Liver (tissue), 9 donors: ENCODE results near the gene LGR5. TPM values are rescaled to one million over a fixed set of nuclear protein-coding genes. Genes with fewer than 3 reads are reported as not detected.

Experiments used
- DNase-seq: peaks from one replicate; pipeline ENCODE4 v3.0.0-alpha.2; 2017; ENCODE audit warnings: low spot score
- H3K27ac ChIP-seq, 2 donors: one replicate each; pipeline ENCODE4 v1.7.0; 2013; ENCODE audit warnings: inconsistent platforms in 2 of 2, low read length in 2 of 2, control low read depth in 1 of 2, low read depth in 1 of 2, mild to moderate bottlenecking in 1 of 2
- H3K27me3 ChIP-seq, 4 donors: one replicate each; pipeline versions ENCODE4 v1.6.1 to v1.7.0; 2013; ENCODE audit warnings: low read length in 3 of 4, inconsistent platforms in 1 of 4, mild to moderate bottlenecking in 1 of 4, moderate library complexity in 1 of 4; ENCODE audit not compliant: control insufficient read depth in 4 of 4, insufficient read depth in 4 of 4
- H3K36me3 ChIP-seq, 4 donors: one replicate each; pipeline versions ENCODE4 v1.6.1 to v1.7.0; 2013; ENCODE audit warnings: low read length in 3 of 4, mild to moderate bottlenecking in 3 of 4, low read depth in 1 of 4, moderate library complexity in 1 of 4; ENCODE audit not compliant: control insufficient read depth in 4 of 4, insufficient read depth in 3 of 4
- H3K4me1 ChIP-seq, 4 donors: one replicate each; pipeline versions ENCODE4 v1.6.1 to v1.7.0; 2013; ENCODE audit warnings: low read length in 3 of 4, mild to moderate bottlenecking in 3 of 4, moderate library complexity in 1 of 4; ENCODE audit not compliant: control insufficient read depth in 4 of 4, insufficient read depth in 4 of 4
- H3K4me3 ChIP-seq, 3 donors: one replicate each; pipeline versions ENCODE4 v1.6.1 to v1.7.0; 2013; ENCODE audit warnings: low read length in 3 of 3, control low read depth in 1 of 3, low read depth in 1 of 3, mild to moderate bottlenecking in 1 of 3
- H3K9ac ChIP-seq, 2 donors: one replicate each; pipeline ENCODE4 v1.7.0; 2013; ENCODE audit warnings: low read length in 2 of 2, mild to moderate bottlenecking in 2 of 2, moderate library complexity in 2 of 2, control low read depth in 1 of 2, low read depth in 1 of 2
- H3K9me3 ChIP-seq, 4 donors: one replicate each; pipeline versions ENCODE4 v1.6.1 to v1.7.0; 2013; ENCODE audit warnings: low read length in 3 of 4; ENCODE audit not compliant: control insufficient read depth in 4 of 4
- EGR1 ChIP-seq, 2 donors: IDR thresholded peaks; 2 replicates each; pipeline ENCODE4 v1.6.1; 2016 to 2018; ENCODE audit warnings: antibody characterized with exemption in 2 of 2, low read depth in 2 of 2
- FOXA1 ChIP-seq: IDR thresholded peaks from 2 replicates; pipeline ENCODE4 v1.6.1; 2016; ENCODE audit warnings: antibody characterized with exemption
- FOXA2 ChIP-seq: IDR thresholded peaks from 2 replicates; pipeline ENCODE4 v1.6.1; 2016; ENCODE audit warnings: antibody characterized with exemption
- HNF4A ChIP-seq, 2 donors: conservative IDR thresholded peaks; 2 replicates each; pipeline ENCODE4 v1.6.1; 2016; ENCODE audit warnings: antibody characterized with exemption in 2 of 2, mild to moderate bottlenecking in 2 of 2
- HNF4G ChIP-seq: IDR thresholded peaks from 2 replicates; pipeline ENCODE4 v1.6.1; 2016; ENCODE audit warnings: antibody characterized with exemption
- JUND ChIP-seq, 2 donors: IDR thresholded peaks; 2 replicates each; pipeline ENCODE4 v1.6.1; 2016; ENCODE audit warnings: antibody characterized with exemption in 2 of 2
- NR2F2 ChIP-seq: IDR thresholded peaks from 2 replicates; pipeline ENCODE4 v1.6.1; 2016; ENCODE audit warnings: antibody characterized with exemption
- RAD21 ChIP-seq, 2 donors: IDR thresholded peaks; 2 replicates each; pipeline ENCODE4 v1.6.1; 2016; ENCODE audit warnings: antibody characterized with exemption in 2 of 2, mild to moderate bottlenecking in 2 of 2
- RXRA ChIP-seq, 2 donors: IDR thresholded peaks; 2 replicates each; pipeline ENCODE4 v1.6.1; 2017 to 2018; ENCODE audit warnings: antibody characterized with exemption in 2 of 2, mild to moderate bottlenecking in 1 of 2
- SP1 ChIP-seq: IDR thresholded peaks from 2 replicates; pipeline ENCODE4 v1.6.1; 2018; ENCODE audit warnings: antibody characterized with exemption, mild to moderate bottlenecking
- TAF1 ChIP-seq: conservative IDR thresholded peaks from 2 replicates; pipeline ENCODE4 v1.6.1; 2016; ENCODE audit warnings: antibody characterized with exemption, mild to moderate bottlenecking
- YY1 ChIP-seq: IDR thresholded peaks from 2 replicates; pipeline ENCODE4 v1.6.1; 2016; ENCODE audit warnings: antibody characterized with exemption, mild to moderate bottlenecking
- WGBS: extraction: QIAGEN DNeasy Blood & Tissue Kit; methylation state at CpG from one replicate; pipeline ENCODE4 v1.1.7; 2013; 5-methylcytosine and 5-hydroxymethylcytosine counted together
- polyA plus RNA-seq, 2 donors: library from polyadenylated mRNA; stranded (reverse) in 1 of 2; unstranded in 1 of 2; fragments of 200-250 nt in 1 of 2; fragments of >200 nt in 1 of 2; fragmentation: Nextera tagmentation in 1 of 2; extraction: Ambion mirVana in 1 of 2; gene quantifications; one replicate each; pipeline versions ENCODE4 v1.2.1 to v1.2.3, GENCODE V29; 2013 to 2015
- total RNA-seq, 2 donors: library from RNA; depleted of rRNA; stranded (reverse); fragments of >200 nt; gene quantifications; one replicate each; pipeline ENCODE4 v1.2.3, GENCODE V29; 2014
- TF ChIP-seq, protein P1 (sequence below): IDR thresholded peaks from 2 replicates; pipeline ENCODE4 v1.6.1; 2016; ENCODE audit warnings: antibody characterized with exemption, mild to moderate bottlenecking
- TF ChIP-seq, protein P2 (sequence below): IDR thresholded peaks from 2 replicates; pipeline ENCODE4 v1.6.1; 2016; ENCODE audit warnings: antibody characterized with exemption
- TF ChIP-seq, protein P3 (sequence below): IDR thresholded peaks from 2 replicates; pipeline ENCODE4 v1.6.1; 2016; ENCODE audit warnings: antibody characterized with exemption
- TF ChIP-seq, protein P4 (sequence below): fragments of 150-350 bp; IDR thresholded peaks from 2 replicates; pipeline ENCODE4 v1.5.1; 2017; ENCODE audit warnings: improper control_type of control experiment, low read depth, low read length; ENCODE audit not compliant: missing input control
- TF ChIP-seq, protein P5 (sequence below): IDR thresholded peaks from 2 replicates; pipeline ENCODE4 v1.6.1; 2016; ENCODE audit warnings: antibody characterized with exemption
- donor health status: healthy.
- donor health status: healthy.
- donor health status: healthy.
- donor health status: healthy.
- donor health status: healthy.

The LGR5 gene
- total and polyA plus RNA-seq, 4 donors = 0.17 to 0.99 (median 0.82) TPM

DNA sequence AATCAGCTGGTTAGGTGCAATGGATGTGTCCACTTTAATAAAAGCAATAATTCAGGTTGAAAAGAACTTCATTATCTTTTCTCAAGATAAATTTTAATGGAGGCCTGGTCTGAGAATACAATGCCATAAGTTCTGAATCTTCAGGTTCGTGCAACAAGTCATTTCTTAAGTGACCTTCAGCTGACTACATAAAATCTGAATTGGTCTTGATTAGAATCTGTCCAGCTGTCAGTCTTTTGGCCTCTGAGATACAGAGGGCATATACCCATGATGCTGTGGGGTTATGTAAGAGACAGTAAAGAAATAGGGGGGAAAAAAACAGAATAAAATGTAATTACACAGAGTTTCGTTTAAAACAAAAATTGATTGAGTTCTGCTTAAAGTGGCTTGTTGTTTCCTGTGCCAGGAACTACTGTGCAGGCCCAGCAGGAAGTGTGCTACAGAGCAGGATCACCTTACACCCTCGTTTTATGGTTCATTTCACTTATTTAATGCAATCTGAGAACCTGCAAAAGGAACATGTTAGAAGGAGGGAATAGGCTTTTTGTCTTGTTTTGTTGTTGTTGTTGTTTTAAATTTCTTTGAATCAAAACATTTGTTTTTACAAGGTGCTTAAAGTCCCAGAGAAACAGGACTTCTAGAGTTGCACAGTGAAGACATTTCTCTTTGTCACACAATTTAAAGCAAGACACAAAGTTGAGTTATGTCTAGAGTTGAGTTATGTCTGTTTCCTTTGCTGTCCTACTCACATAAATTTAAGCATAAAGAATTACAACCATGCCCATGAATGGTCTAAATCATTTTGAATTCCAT lies 64.2 kb downstream of the LGR5 start:
- H3K4me3 ChIP-seq = no peak overlapping the region
- TF ChIP-seq TAF1 (no peak), FOXA2 (no peak), FOXA1 (no peak), HNF4A (conservative IDR thresholded peaks at IDR 0.05) (no peak), NR2F2 (no peak), RAD21 (IDR thresholded peaks at IDR 0.05) (no peak), HNF4G (no peak), YY1 (no peak), RXRA (IDR thresholded peaks at IDR 0.05) (no peak), SP1 (no peak), JUND (IDR thresholded peaks at IDR 0.05) (no peak), EGR1 (IDR thresholded peaks at IDR 0.05; ENCODE audit: low read depth in 2 of 2) (no peak)
- TF ChIP-seq, protein P1, sequence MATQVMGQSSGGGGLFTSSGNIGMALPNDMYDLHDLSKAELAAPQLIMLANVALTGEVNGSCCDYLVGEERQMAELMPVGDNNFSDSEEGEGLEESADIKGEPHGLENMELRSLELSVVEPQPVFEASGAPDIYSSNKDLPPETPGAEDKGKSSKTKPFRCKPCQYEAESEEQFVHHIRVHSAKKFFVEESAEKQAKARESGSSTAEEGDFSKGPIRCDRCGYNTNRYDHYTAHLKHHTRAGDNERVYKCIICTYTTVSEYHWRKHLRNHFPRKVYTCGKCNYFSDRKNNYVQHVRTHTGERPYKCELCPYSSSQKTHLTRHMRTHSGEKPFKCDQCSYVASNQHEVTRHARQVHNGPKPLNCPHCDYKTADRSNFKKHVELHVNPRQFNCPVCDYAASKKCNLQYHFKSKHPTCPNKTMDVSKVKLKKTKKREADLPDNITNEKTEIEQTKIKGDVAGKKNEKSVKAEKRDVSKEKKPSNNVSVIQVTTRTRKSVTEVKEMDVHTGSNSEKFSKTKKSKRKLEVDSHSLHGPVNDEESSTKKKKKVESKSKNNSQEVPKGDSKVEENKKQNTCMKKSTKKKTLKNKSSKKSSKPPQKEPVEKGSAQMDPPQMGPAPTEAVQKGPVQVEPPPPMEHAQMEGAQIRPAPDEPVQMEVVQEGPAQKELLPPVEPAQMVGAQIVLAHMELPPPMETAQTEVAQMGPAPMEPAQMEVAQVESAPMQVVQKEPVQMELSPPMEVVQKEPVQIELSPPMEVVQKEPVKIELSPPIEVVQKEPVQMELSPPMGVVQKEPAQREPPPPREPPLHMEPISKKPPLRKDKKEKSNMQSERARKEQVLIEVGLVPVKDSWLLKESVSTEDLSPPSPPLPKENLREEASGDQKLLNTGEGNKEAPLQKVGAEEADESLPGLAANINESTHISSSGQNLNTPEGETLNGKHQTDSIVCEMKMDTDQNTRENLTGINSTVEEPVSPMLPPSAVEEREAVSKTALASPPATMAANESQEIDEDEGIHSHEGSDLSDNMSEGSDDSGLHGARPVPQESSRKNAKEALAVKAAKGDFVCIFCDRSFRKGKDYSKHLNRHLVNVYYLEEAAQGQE = no peak
- TF ChIP-seq, protein P2, sequence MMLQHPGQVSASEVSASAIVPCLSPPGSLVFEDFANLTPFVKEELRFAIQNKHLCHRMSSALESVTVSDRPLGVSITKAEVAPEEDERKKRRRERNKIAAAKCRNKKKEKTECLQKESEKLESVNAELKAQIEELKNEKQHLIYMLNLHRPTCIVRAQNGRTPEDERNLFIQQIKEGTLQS = no peak
- TF ChIP-seq, protein P3, sequence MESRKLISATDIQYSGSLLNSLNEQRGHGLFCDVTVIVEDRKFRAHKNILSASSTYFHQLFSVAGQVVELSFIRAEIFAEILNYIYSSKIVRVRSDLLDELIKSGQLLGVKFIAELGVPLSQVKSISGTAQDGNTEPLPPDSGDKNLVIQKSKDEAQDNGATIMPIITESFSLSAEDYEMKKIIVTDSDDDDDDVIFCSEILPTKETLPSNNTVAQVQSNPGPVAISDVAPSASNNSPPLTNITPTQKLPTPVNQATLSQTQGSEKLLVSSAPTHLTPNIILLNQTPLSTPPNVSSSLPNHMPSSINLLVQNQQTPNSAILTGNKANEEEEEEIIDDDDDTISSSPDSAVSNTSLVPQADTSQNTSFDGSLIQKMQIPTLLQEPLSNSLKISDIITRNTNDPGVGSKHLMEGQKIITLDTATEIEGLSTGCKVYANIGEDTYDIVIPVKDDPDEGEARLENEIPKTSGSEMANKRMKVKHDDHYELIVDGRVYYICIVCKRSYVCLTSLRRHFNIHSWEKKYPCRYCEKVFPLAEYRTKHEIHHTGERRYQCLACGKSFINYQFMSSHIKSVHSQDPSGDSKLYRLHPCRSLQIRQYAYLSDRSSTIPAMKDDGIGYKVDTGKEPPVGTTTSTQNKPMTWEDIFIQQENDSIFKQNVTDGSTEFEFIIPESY = no peak
- TF ChIP-seq, protein P4, sequence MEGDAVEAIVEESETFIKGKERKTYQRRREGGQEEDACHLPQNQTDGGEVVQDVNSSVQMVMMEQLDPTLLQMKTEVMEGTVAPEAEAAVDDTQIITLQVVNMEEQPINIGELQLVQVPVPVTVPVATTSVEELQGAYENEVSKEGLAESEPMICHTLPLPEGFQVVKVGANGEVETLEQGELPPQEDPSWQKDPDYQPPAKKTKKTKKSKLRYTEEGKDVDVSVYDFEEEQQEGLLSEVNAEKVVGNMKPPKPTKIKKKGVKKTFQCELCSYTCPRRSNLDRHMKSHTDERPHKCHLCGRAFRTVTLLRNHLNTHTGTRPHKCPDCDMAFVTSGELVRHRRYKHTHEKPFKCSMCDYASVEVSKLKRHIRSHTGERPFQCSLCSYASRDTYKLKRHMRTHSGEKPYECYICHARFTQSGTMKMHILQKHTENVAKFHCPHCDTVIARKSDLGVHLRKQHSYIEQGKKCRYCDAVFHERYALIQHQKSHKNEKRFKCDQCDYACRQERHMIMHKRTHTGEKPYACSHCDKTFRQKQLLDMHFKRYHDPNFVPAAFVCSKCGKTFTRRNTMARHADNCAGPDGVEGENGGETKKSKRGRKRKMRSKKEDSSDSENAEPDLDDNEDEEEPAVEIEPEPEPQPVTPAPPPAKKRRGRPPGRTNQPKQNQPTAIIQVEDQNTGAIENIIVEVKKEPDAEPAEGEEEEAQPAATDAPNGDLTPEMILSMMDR = no peak
- TF ChIP-seq, protein P5, sequence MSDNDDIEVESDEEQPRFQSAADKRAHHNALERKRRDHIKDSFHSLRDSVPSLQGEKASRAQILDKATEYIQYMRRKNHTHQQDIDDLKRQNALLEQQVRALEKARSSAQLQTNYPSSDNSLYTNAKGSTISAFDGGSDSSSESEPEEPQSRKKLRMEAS = no peak
- H3K27ac ChIP-seq = no peak overlapping the region
- WGBS = 55% methylated on average over 3 of the region's 3 CpGs
- no peaks in the 10 kb centered on the region for H3K4me1 ChIP-seq
- no peaks in the 10 kb centered on the region for H3K27me3 ChIP-seq
- no peak for DNase-seq
- H3K9ac ChIP-seq = no peak overlapping the region
- peaks cover 0 to 2% (median 0%) of the 10 kb centered on the region in 4 donors for H3K9me3 ChIP-seq
- H3K36me3 ChIP-seq = no peaks in the 10 kb centered on the region
